SK-N-SH treated with all-trans-retinoic acid at 6 μM for 48 hours (cell line): Measurements from ENCODE around the gene PSTPIP2.
A peak's percentile ranks its signal among the peaks of the same experiment; 100 is the strongest.

ENCODE experiments used
- ATAC-seq: fragments of 200-7000 bp; cut with Tn5 transposase; 3 replicates; pipeline ENCODE4 v1.9.1; 2020; ENCODE audit warnings: mild to moderate bottlenecking, moderate library complexity
- ARNTL ChIP-seq: fragments of 450-650 bp; formaldehyde crosslinking; IDR thresholded peaks from 2 replicates; pipeline ENCODE4 v1.5.0; 2020; ENCODE audit warnings: low read depth, mild to moderate bottlenecking, moderate library complexity, borderline replicate concordance
- CREB5 ChIP-seq: fragments of 250-450 bp; sonication (Bioruptor Pico); IDR thresholded peaks from 2 replicates; pipeline ENCODE4 v1.5.1; 2020; ENCODE audit warnings: low read depth, mild to moderate bottlenecking, moderate library complexity
- CSDC2 ChIP-seq: fragments of 250-450 bp; sonication (Bioruptor Pico); IDR thresholded peaks from 2 replicates; pipeline ENCODE4 v1.5.0; 2020; ENCODE audit warnings: mild to moderate bottlenecking, moderate library complexity
- CSRNP3 ChIP-seq: fragments of 250-450 bp; sonication (Bioruptor Pico); IDR thresholded peaks from 2 replicates; pipeline ENCODE4 v1.5.1; 2021; ENCODE audit warnings: mild to moderate bottlenecking, moderate library complexity
- ESRRG ChIP-seq: fragments of 250-450 bp; sonication (Bioruptor Pico); IDR thresholded peaks from 2 replicates; pipeline ENCODE4 v1.6.1; 2021; ENCODE audit warnings: mild to moderate bottlenecking
- GLIS3 ChIP-seq: fragments of 250-450 bp; sonication (Bioruptor Pico); IDR thresholded peaks from 2 replicates; pipeline ENCODE4 v1.5.0; 2020; ENCODE audit warnings: mild to moderate bottlenecking, moderate library complexity
- ISL1 ChIP-seq: fragments of 250-450 bp; sonication (Bioruptor Pico); IDR thresholded peaks from 2 replicates; pipeline ENCODE4 v2.1.2; 2022; ENCODE audit warnings: mild to moderate bottlenecking, moderate library complexity
- OSR1 ChIP-seq: fragments of 250-450 bp; sonication (Bioruptor Pico); IDR thresholded peaks from 2 replicates; pipeline ENCODE4 v1.8.0; 2022; ENCODE audit warnings: moderate library complexity, mild to moderate bottlenecking, inconsistent platforms
- PATZ1 ChIP-seq: fragments of 250-450 bp; sonication (Bioruptor Pico); IDR thresholded peaks from 2 replicates; pipeline ENCODE4 v1.8.0; 2020; ENCODE audit warnings: mild to moderate bottlenecking, moderate library complexity, borderline replicate concordance
- PPARA ChIP-seq: fragments of 250-450 bp; sonication (Bioruptor Pico); IDR thresholded peaks from 2 replicates; pipeline ENCODE4 v1.5.0; 2020; ENCODE audit warnings: mild to moderate bottlenecking, borderline replicate concordance
- RARB ChIP-seq: fragments of 250-450 bp; sonication (Bioruptor Pico); IDR thresholded peaks from 2 replicates; pipeline ENCODE4 v1.8.0; 2021; ENCODE audit warnings: mild to moderate bottlenecking, moderate library complexity
- SNAI2 ChIP-seq: fragments of 250-450 bp; sonication (Bioruptor Pico); IDR thresholded peaks from 2 replicates; pipeline ENCODE4 v1.5.0; 2020; ENCODE audit warnings: mild to moderate bottlenecking, moderate library complexity
- TCF4 ChIP-seq: fragments of 250-450 bp; sonication (Bioruptor Pico); IDR thresholded peaks from 2 replicates; pipeline ENCODE4 v1.8.0; 2021; ENCODE audit warnings: mild to moderate bottlenecking, moderate library complexity, borderline replicate concordance
- TOX ChIP-seq: fragments of 250-450 bp; sonication (Bioruptor Pico); IDR thresholded peaks from 2 replicates; pipeline ENCODE4 v1.8.0; 2021; ENCODE audit warnings: mild to moderate bottlenecking, moderate library complexity, borderline replicate concordance
- TSHZ2 ChIP-seq: fragments of 250-450 bp; sonication (Bioruptor Pico); IDR thresholded peaks from 2 replicates; pipeline ENCODE4 v1.5.0; 2020; ENCODE audit warnings: mild to moderate bottlenecking, moderate library complexity
- ZC3H10 ChIP-seq: fragments of 250-450 bp; sonication (Bioruptor Pico); IDR thresholded peaks from 2 replicates; pipeline ENCODE4 v1.5.1; 2021; ENCODE audit warnings: mild to moderate bottlenecking, moderate library complexity
- ZFP3 ChIP-seq: fragments of 250-450 bp; sonication (Bioruptor Pico); IDR thresholded peaks from 2 replicates; pipeline ENCODE4 v1.5.0; 2020; ENCODE audit warnings: mild to moderate bottlenecking, moderate library complexity
- ZFP30 ChIP-seq: fragments of 450-650 bp; formaldehyde crosslinking; IDR thresholded peaks from 2 replicates; pipeline ENCODE4 v1.5.0; 2022; ENCODE audit warnings: mild to moderate bottlenecking, moderate library complexity
- ZNF565 ChIP-seq: fragments of 450-650 bp; formaldehyde crosslinking; conservative IDR thresholded peaks from 2 replicates; pipeline ENCODE4 v1.5.0; 2020; ENCODE audit warnings: low read depth, mild to moderate bottlenecking, moderate library complexity
- ZNF70 ChIP-seq: fragments of 450-650 bp; formaldehyde crosslinking; IDR thresholded peaks from 2 replicates; pipeline ENCODE4 v1.5.0; 2020; ENCODE audit warnings: mild to moderate bottlenecking, moderate library complexity
- ZNF8 ChIP-seq: fragments of 450-650 bp; formaldehyde crosslinking; IDR thresholded peaks from 2 replicates; pipeline ENCODE4 v1.5.0; 2020; ENCODE audit warnings: mild to moderate bottlenecking, moderate library complexity

Gene PSTPIP2

GRCh38 chr18:45958730-45959129 is 113.3 kb downstream of the PSTPIP2 start (continued):
- no peak for TF ChIP-seq CSRNP3 (CRISPR knock-in tag)
- no peak for TF ChIP-seq TSHZ2 (CRISPR knock-in tag)
- no peak for TF ChIP-seq OSR1 (CRISPR knock-in tag)
- TF ChIP-seq ZC3H10 (CRISPR knock-in tag): no peak
- TF ChIP-seq ISL1: no peak

GRCh38 chr18:45958027-45958426 is 114.0 kb downstream of the PSTPIP2 start:
- TF ChIP-seq TOX (no peak), ZFP30 (CRISPR knock-in tag) (no peak), ZNF8 (no peak), TCF4 (CRISPR knock-in tag) (no peak), CSDC2 (CRISPR knock-in tag) (no peak), ZNF565 (CRISPR knock-in tag) (no peak), GLIS3 (no peak), CREB5 (no peak), SNAI2 (no peak), PPARA (no peak), TSHZ2 (CRISPR knock-in tag) (no peak)
- no peak for ATAC-seq

GRCh38 chr18:45957100-45957499 is 115.0 kb downstream of the PSTPIP2 start:
- ATAC-seq: peak; percentile 47
- TF ChIP-seq ZNF565 (CRISPR knock-in tag): no peak
- no peak for TF ChIP-seq ESRRG (CRISPR knock-in tag)
- TF ChIP-seq ARNTL (CRISPR knock-in tag): no peak
- no peak for TF ChIP-seq TSHZ2 (CRISPR knock-in tag)
- TF ChIP-seq RARB (CRISPR knock-in tag): no peak
- no peak for TF ChIP-seq ZNF8
- no peak for TF ChIP-seq GLIS3
- TF ChIP-seq PATZ1 (CRISPR knock-in tag): no peak
- TF ChIP-seq TCF4 (CRISPR knock-in tag): no peak
- no peak for TF ChIP-seq ZFP3 (CRISPR knock-in tag)
- no peak for TF ChIP-seq ZNF70 (CRISPR knock-in tag)
- TF ChIP-seq CSDC2 (CRISPR knock-in tag): no peak
- no peak for TF ChIP-seq CSRNP3 (CRISPR knock-in tag)
- TF ChIP-seq ISL1: no peak
- no peak for TF ChIP-seq CREB5
